GM12865 (cell line): ENCODE results near the gene MTCL1.

Source experiments
- DNase-seq: peaks from one replicate; pipeline ENCODE4 v3.0.0; 2010; ENCODE audit warnings: low read depth
- H3K4me3 ChIP-seq: 2 replicates; pipeline ENCODE4 v1.5.1; 2011; ENCODE audit warnings: mild to moderate bottlenecking, low read depth, low read length, control low read depth
- CTCF ChIP-seq: IDR thresholded peaks from 2 replicates; pipeline ENCODE4 v1.5.1; 2011; ENCODE audit warnings: low read length, control low read depth, low read depth, inconsistent platforms; ENCODE audit not compliant: insufficient read depth; ENCODE audit errors: missing control alignments

The MTCL1 gene

DNA sequence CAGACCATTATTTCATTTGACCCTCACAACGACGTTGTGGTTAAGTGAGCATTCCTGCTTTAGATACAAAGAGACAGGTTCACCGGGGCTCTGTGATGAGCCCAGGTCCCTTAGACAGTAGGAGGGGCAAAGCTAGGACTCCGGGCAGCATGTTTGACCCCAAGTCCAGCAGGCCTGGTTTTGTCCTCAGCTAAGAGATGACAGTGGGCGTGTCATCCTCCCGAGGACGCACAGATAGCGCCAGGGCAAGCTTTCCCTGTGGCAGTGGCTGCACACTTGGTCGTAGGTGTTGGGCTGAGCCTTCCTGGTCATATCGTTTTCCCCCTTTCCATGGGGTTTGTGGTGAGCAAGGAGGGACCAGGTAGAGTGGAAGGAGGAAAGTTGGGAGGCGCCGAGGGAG lies 76.3 kb downstream of the MTCL1 start:
- no peak overlapping the region for H3K4me3 ChIP-seq
- TF ChIP-seq CTCF: no peak

GRCh38 chr18:8783335-8783993 lies 78.1 kb downstream of the MTCL1 start:
- TF ChIP-seq CTCF: no peak
- DNase-seq: no peak
- no peak overlapping the region for H3K4me3 ChIP-seq

More for the DNA sequence above, 76.3 kb downstream of the MTCL1 start:
- DNase-seq: no peak

- no peak for DNase-seq
- no peak overlapping the region for H3K4me3 ChIP-seq
- TF ChIP-seq CTCF: no peak
Measured at GRCh38 chr18:8783994-8784530, 78.7 kb downstream of the MTCL1 start.

GRCh38 chr18:8785261-8785660 lies 79.9 kb downstream of the MTCL1 start:
- H3K4me3 ChIP-seq: no peak overlapping the region
- no peak for TF ChIP-seq CTCF

GRCh38 chr18:8785855-8786482 lies 80.6 kb downstream of the MTCL1 start:
- no peak overlapping the region for H3K4me3 ChIP-seq
- DNase-seq: no peak
- TF ChIP-seq CTCF: no peak

More at GRCh38 chr18:8785261-8785660, 79.9 kb downstream of the MTCL1 start:
- no peak for DNase-seq

GRCh38 chr18:8786483-8787370 lies 81.4 kb downstream of the MTCL1 start:
- no peak overlapping the region for H3K4me3 ChIP-seq

More at GRCh38 chr18:8786483-8787370, 81.4 kb downstream of the MTCL1 start:
- TF ChIP-seq CTCF: no peak
- peak; percentile 18 for DNase-seq
